ENCODE measurements around the gene SCAI.
A peak's percentile ranks its signal among the peaks of the same experiment; 100 is the strongest.
"Not testable (repeated sequence)": the region's sequence is repeated elsewhere in the genome, so short reads cannot be mapped to it uniquely, and the experiment has no call there.

The SCAI gene

GRCh38 chr9:124946167-124946566 is 197.2 kb downstream of the SCAI start:
- no peak for DNase-seq (ENCODE audit: low spot score)

- DNase-seq (ENCODE audit: low spot score): peak; percentile 69
These were observed 201.4 kb downstream of the SCAI start for GRCh38 chr9:124941679-124942561.

- peak; percentile 91 for DNase-seq (ENCODE audit: low spot score)
These were observed 202.2 kb downstream of the SCAI start, which contains the start of gene GOLGA1 for GRCh38 chr9:124940894-124941678. TSS of gene GOLGA1 (minus strand) at chr9:124941083. CDS start at chr9:124938711, 2,372 bp downstream.

GRCh38 chr9:124940521-124940893 is 202.8 kb downstream of the SCAI start:
- peak; percentile 1 for DNase-seq (ENCODE audit: low spot score)

- DNase-seq (ENCODE audit: low spot score): no peak
These were observed 203.4 kb downstream of the SCAI start for GRCh38 chr9:124939944-124940343.

- DNase-seq (ENCODE audit: low spot score): no peak
These were observed 209.0 kb downstream of the SCAI start for GRCh38 chr9:124934290-124934689.

- DNase-seq (ENCODE audit: low spot score): no peak
These were observed 211.0 kb downstream of the SCAI start for GRCh38 chr9:124932333-124932732.

- DNase-seq (ENCODE audit: low spot score): peak; percentile 3
These were observed 213.9 kb downstream of the SCAI start for GRCh38 chr9:124929464-124929863.

GRCh38 chr9:124928116-124928515 is 215.2 kb downstream of the SCAI start:
- no peak for DNase-seq (ENCODE audit: low spot score)

GRCh38 chr9:124920394-124920793 is 222.9 kb downstream of the SCAI start:
- DNase-seq (ENCODE audit: low spot score): not testable (repeated sequence)

GRCh38 chr9:124914753-124915405 is 228.4 kb downstream of the SCAI start:
- no peak for DNase-seq (ENCODE audit: low spot score)

- DNase-seq (ENCODE audit: low spot score): no peak
These were observed 229.9 kb downstream of the SCAI start for GRCh38 chr9:124913378-124913777.

- no peak for DNase-seq (ENCODE audit: low spot score)
These were observed 231.6 kb downstream of the SCAI start for GRCh38 chr9:124911766-124912165.

- no peak for DNase-seq (ENCODE audit: low spot score)
These were observed 235.2 kb downstream of the SCAI start for GRCh38 chr9:124908098-124908497.

- DNase-seq (ENCODE audit: low spot score): no peak
These were observed 236.4 kb downstream of the SCAI start for GRCh38 chr9:124906966-124907365.

- DNase-seq (ENCODE audit: low spot score): no peak
These were observed 243.5 kb downstream of the SCAI start for GRCh38 chr9:124899845-124900244.

GRCh38 chr9:124897570-124898460 is 245.5 kb downstream of the SCAI start:
- DNase-seq (ENCODE audit: low spot score): no peak

GRCh38 chr9:124894741-124895170 is 248.6 kb downstream of the SCAI start:
- DNase-seq (ENCODE audit: low spot score): peak; percentile 36

- DNase-seq (ENCODE audit: low spot score): no peak
These were observed 249.1 kb downstream of the SCAI start for GRCh38 chr9:124894035-124894740.

All from CD4-positive, alpha-beta T cell treated with Interleukin-6 at 100 ng/mL for 8 hours (primary cell).